GM12891 (cell line): ENCODE data around the gene SLC25A26.

ENCODE experiments used
- POLR2A ChIP-seq: IDR thresholded peaks from 2 replicates; pipeline ENCODE4 v1.6.1; 2011; ENCODE audit warnings: low read depth, low read length, control low read depth
- TAF1 ChIP-seq: IDR thresholded peaks from 2 replicates; pipeline ENCODE4 v1.6.1; 2011; ENCODE audit warnings: low read depth, low read length, control low read depth

DNA sequence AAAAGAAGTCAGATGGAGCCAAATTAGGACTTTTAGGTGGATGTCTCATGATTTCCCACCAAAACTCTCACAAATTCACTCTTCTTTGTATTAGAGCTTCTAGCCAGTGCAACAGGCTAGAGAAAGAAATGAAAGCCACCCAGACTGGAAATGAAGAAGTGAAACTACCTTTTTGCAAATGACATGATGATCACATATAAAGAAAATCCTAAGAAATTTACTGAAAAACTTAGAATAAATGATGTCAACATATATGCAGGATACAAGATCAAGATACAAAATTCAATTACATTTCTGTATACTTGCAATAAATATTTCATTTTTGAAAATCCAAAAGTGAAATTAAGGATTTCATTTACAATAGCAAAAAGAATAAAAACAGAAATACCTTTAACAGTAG is 169.2 kb downstream of the SLC25A26 start:
- TF ChIP-seq TAF1 (no peak; the same call in 1 of the 2 replicates), POLR2A (no peak)
